ENCODE measurements around the gene CBFB.

CBFB gene

DNA sequence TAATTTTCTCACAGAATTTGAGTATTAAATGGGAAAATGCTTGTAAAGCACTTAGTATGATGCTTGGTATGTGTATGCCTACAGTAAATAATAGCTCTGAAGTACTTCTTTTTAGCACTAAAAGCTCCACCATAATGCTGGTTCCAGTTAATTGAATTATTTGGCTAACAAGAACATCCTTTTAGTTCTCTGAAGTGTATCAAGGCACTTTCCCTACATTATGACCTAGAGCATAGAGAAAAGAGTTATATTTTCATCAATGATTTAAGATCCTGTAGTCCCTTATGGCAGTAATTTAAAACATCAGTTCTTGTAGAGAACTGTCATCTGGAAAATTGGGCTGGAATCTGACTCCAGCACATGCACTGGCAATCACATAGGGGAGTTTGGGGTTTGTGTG, 58.9 kb downstream of the CBFB start:
- no peak overlapping the region for H3K27ac ChIP-seq (replicated peaks)
- no peak for DNase-seq (ENCODE audit: low read depth in 1 of 2, low spot score in 1 of 2)
- TF ChIP-seq GABPA (IDR thresholded peaks at IDR 0.05; ENCODE audit: low read depth) (no peak), POLR2AphosphoS5 (IDR thresholded peaks at IDR 0.05; ENCODE audit: low read depth) (no peak), SPI1 (IDR thresholded peaks at IDR 0.05; ENCODE audit: borderline replicate concordance, low read depth) (no peak)
- TF ChIP-seq, protein P1, sequence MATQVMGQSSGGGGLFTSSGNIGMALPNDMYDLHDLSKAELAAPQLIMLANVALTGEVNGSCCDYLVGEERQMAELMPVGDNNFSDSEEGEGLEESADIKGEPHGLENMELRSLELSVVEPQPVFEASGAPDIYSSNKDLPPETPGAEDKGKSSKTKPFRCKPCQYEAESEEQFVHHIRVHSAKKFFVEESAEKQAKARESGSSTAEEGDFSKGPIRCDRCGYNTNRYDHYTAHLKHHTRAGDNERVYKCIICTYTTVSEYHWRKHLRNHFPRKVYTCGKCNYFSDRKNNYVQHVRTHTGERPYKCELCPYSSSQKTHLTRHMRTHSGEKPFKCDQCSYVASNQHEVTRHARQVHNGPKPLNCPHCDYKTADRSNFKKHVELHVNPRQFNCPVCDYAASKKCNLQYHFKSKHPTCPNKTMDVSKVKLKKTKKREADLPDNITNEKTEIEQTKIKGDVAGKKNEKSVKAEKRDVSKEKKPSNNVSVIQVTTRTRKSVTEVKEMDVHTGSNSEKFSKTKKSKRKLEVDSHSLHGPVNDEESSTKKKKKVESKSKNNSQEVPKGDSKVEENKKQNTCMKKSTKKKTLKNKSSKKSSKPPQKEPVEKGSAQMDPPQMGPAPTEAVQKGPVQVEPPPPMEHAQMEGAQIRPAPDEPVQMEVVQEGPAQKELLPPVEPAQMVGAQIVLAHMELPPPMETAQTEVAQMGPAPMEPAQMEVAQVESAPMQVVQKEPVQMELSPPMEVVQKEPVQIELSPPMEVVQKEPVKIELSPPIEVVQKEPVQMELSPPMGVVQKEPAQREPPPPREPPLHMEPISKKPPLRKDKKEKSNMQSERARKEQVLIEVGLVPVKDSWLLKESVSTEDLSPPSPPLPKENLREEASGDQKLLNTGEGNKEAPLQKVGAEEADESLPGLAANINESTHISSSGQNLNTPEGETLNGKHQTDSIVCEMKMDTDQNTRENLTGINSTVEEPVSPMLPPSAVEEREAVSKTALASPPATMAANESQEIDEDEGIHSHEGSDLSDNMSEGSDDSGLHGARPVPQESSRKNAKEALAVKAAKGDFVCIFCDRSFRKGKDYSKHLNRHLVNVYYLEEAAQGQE (IDR thresholded peaks at IDR 0.05; ENCODE audit: insufficient replicate concordance, low read depth), result no peak
- TF ChIP-seq, protein P2, sequence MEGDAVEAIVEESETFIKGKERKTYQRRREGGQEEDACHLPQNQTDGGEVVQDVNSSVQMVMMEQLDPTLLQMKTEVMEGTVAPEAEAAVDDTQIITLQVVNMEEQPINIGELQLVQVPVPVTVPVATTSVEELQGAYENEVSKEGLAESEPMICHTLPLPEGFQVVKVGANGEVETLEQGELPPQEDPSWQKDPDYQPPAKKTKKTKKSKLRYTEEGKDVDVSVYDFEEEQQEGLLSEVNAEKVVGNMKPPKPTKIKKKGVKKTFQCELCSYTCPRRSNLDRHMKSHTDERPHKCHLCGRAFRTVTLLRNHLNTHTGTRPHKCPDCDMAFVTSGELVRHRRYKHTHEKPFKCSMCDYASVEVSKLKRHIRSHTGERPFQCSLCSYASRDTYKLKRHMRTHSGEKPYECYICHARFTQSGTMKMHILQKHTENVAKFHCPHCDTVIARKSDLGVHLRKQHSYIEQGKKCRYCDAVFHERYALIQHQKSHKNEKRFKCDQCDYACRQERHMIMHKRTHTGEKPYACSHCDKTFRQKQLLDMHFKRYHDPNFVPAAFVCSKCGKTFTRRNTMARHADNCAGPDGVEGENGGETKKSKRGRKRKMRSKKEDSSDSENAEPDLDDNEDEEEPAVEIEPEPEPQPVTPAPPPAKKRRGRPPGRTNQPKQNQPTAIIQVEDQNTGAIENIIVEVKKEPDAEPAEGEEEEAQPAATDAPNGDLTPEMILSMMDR (IDR thresholded peaks at IDR 0.05; ENCODE audit: insufficient read depth, low read length), result no peak
- no peaks in the 10 kb centered on the region for H3K27me3 ChIP-seq (ENCODE audit: insufficient read depth, poor library complexity, severe bottlenecking)
- H3K4me3 ChIP-seq (replicated peaks; ENCODE audit: insufficient read depth, low read length), result no peak overlapping the region

DNA sequence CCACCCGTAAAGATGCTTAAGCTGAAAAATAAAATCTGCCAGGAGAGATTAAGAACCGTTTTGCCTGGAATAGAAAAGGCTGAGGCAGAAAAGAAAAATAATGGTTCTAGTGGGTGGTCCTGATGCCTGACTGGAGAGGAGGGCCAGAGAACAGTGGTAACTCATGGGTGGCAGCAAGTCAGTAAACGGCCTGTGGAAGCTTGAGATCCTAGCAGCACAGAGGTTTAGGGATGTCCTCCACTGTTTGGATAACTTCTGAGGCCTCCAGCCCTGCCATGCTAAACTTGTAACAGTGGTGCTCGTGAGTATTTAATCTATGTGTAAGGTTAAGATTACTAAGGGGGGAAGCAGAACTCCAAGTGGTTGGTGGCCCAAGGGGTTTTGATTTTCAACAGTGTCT, 59.6 kb downstream of the CBFB start:
- no peak for TF ChIP-seq SPI1 (IDR thresholded peaks at IDR 0.05; ENCODE audit: borderline replicate concordance, low read depth)
- TF ChIP-seq, protein P2 (IDR thresholded peaks at IDR 0.05; ENCODE audit: insufficient read depth, low read length), result no peak
- TF ChIP-seq GABPA (IDR thresholded peaks at IDR 0.05; ENCODE audit: low read depth), result no peak
- no peak overlapping the region for H3K27ac ChIP-seq (replicated peaks)
- H3K4me3 ChIP-seq (replicated peaks; ENCODE audit: insufficient read depth, low read length), result no peak overlapping the region
- no peaks in the 10 kb centered on the region for H3K27me3 ChIP-seq (ENCODE audit: insufficient read depth, poor library complexity, severe bottlenecking)
- no peak for DNase-seq (ENCODE audit: low read depth in 1 of 2, low spot score in 1 of 2)

DNA sequence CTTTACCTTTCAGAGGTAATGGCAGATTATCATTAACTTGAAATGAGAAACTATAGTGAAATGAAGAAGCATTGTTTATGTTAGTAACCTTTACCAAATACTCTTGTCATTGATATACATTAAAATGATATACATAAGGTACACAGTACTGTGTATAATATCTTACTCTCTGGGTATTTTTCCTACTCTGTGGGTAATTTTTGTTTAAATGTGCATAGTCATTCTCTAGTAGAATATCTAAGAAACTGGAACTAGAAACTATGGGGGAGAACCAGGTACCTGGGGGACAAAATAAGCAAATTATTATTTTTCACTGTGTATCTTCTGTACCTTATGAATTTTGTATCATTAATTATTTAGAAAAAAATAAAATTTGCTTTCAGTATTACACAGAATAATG, 60.2 kb downstream of the CBFB start:
- no peak overlapping the region for H3K4me3 ChIP-seq (replicated peaks; ENCODE audit: insufficient read depth, low read length)
- TF ChIP-seq SPI1 (IDR thresholded peaks at IDR 0.05; ENCODE audit: borderline replicate concordance, low read depth), result no peak
- TF ChIP-seq, protein P2 (IDR thresholded peaks at IDR 0.05; ENCODE audit: insufficient read depth, low read length), result no peak
- no peak for TF ChIP-seq GABPA (IDR thresholded peaks at IDR 0.05; ENCODE audit: low read depth)
- no peak for TF ChIP-seq POLR2AphosphoS5 (IDR thresholded peaks at IDR 0.05; ENCODE audit: low read depth)
- TF ChIP-seq, protein P1 (IDR thresholded peaks at IDR 0.05; ENCODE audit: insufficient replicate concordance, low read depth), result no peak
- no peak for DNase-seq (ENCODE audit: low read depth in 1 of 2, low spot score in 1 of 2)
- no peaks in the 10 kb centered on the region for H3K27me3 ChIP-seq (ENCODE audit: insufficient read depth, poor library complexity, severe bottlenecking)
- H3K27ac ChIP-seq (replicated peaks), result no peak overlapping the region

DNA sequence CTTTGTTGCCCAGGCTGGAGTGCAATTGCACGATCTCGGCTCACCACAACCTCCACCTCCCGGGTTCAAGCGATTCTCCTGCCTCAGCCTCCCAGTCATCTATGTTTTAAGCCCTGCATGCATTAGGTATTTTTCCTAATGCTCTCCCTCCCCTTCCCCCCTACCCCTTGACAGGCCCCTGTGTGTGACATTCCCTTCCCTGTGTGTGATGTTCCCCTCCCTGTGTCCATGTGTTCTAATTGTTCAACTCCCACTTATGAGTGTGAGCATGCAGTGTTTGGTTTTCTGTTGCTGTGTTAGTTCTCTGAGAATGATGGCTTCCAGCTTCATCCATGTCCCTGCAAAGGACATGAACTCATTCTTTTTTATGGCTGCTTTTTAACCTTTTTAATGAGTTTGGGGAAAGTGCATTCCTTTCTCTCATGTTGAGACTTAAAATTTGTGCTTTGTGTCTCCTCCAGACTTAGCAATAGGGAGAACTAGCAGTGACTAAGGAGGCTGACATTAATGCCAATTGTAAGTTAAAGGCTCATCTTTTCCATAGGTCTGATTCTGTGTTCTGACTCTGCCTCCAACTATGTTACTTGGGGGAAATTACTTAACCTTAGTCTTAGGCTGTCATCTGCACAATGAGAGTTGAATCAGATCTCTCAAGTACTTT, 63.1 kb downstream of the CBFB start:
- TF ChIP-seq, protein P2 (IDR thresholded peaks at IDR 0.05; ENCODE audit: insufficient read depth, low read length), result no peak
- TF ChIP-seq, protein P1 (IDR thresholded peaks at IDR 0.05; ENCODE audit: insufficient replicate concordance, low read depth), result no peak
- TF ChIP-seq POLR2AphosphoS5 (IDR thresholded peaks at IDR 0.05; ENCODE audit: low read depth) (no peak), SPI1 (IDR thresholded peaks at IDR 0.05; ENCODE audit: borderline replicate concordance, low read depth) (no peak), GABPA (IDR thresholded peaks at IDR 0.05; ENCODE audit: low read depth) (no peak)
- Histone ChIP-seq H3K27me3 (ENCODE audit: insufficient read depth, poor library complexity, severe bottlenecking) (no peaks in the 10 kb centered on the region), H3K4me3 (replicated peaks; ENCODE audit: insufficient read depth, low read length) (no peak overlapping the region), H3K27ac (replicated peaks) (no peak overlapping the region)
- DNase-seq (ENCODE audit: low read depth in 1 of 2, low spot score in 1 of 2), result no peak

All from HL-60 (cell line).